ENCODE data around the gene FIZ1.

Gene FIZ1

DNA sequence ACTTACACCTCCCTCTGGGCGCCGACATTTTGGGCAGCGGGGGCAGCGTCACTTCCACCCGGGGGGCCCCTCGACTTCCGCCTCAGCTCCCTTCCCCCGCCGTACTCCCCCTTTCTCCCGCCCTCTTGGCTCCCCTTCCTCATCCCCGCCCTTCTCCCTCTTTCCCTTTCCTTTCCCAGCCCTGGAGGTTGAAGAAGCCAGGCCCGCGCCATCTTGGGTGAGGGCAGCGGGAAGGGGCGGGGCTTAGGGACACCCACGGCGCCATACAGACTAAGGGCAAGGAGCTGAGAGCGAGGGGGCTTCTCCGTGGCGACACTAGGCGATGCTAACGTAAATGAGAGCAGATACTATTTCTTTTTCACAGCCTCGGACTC, at the start of gene FIZ1:
FIZ1 (minus strand) TSS at position 50 of the 374 bp plus-strand sequence. CDS start 1,652 bp downstream, outside the sequence.
- DNase-seq = peak; percentile 89 to 92 (median 90)

DNA sequence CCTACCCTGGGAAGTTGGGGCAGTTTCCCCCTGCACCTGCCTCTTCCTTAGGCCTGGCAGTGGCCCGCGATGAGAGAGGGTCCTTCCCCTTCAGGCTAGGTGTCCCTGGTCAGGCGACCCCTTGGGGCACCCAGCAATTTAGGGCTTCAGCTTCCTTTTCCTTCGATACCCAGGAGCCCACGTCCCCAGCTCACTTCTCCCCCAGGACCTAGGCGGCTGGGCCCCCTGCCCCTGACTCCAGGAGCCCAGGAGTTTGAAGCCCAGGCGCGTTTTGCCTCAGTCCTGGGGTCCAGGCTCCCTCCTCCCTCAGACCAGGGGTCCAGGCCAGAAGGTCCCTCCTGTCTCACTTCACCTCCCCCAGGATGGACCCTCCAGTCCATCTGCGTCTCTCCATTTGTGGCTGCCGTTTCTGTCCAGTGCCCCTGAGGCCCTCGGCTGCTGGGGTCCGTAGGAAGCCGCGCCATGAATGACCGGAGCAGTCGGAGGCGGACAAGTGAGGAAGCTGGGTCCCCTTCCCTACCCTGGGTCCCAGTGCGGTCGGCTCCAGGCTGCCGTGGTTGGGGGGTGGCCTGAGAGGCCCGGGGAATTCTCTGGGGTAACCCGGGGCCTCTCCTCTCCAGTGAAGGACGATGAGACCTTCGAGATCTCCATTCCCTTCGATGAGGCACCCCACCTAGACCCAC, 49.4 kb upstream of the FIZ1 start:
- DNase-seq = no peak

GRCh38 chr19:55647732-55648584, 48.6 kb upstream of the FIZ1 start, which contains the start of gene CCDC106:
CCDC106 (plus strand) TSS chr19:55648212; CDS start chr19:55649047, 835 bp downstream.
- DNase-seq = no peak

DNA sequence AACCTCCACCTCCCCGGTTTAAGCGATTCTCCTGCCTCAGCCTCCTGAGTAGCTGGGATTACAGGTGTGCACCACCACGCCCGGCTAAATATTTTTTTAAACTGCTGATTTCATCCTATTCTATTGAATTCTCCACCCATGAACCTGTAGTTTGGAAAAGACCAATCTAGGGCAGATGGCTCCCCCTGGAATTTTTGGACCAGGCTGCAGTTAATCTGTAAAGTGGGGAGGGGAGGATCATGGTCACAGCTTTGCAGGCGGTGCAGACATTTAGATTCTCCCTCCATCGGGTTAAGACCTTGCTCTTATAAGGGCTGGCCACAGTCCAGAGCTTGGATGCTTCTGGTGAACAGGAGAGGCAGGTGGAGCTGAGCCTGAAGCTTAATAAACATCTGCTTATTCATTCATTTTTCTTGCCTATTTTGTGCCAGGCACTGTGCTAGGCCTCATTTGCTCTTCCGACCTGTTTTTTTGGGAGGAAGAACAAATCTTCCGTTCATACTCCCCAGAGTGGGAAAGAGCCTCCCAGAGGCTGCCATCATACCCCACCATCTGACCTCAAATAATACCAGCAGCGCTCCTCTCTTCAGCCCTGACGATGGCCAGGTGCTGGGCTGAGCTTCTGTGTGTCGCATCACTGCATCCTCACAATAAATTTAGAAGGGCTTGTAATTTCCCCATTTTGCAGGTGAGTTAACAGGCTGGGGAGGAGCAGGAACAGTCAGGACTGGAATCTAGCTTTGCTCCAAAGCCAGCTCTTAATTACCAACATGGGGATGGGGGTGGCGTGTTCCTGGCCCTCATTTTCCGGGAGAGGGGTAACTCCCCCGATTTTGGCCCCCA, 47.8 kb upstream of the FIZ1 start:
- no peak for DNase-seq

- DNase-seq = no peak
Measured at GRCh38 chr19:55645512-55645881, 46.2 kb upstream of the FIZ1 start.

DNA sequence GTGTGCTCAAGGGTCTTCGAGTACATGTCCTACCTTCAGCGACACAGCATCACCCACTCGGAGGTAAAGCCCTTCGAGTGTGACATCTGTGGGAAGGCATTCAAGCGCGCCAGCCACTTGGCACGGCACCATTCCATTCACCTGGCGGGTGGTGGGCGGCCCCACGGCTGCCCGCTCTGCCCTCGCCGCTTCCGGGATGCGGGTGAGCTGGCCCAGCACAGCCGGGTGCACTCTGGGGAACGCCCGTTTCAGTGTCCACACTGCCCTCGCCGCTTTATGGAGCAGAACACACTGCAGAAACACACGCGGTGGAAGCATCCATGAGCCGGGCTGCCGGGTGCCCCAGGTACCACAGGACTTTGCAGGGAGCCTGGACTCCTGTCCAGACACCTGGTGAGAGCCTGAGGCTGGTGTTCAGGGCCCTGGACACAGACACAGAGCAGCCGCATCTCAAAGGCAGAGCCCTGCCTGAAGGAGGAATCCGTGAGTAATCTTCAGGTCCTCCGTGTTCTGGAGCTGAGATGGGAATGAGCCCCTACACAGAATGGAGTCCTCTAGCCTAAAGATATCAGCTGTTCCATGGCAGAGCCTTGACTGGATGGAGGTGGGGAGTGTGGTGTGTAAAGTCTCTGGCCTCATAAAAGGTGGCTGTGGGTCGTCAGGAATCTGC, 45.7 kb upstream of the FIZ1 start:
- no peak for DNase-seq

DNA sequence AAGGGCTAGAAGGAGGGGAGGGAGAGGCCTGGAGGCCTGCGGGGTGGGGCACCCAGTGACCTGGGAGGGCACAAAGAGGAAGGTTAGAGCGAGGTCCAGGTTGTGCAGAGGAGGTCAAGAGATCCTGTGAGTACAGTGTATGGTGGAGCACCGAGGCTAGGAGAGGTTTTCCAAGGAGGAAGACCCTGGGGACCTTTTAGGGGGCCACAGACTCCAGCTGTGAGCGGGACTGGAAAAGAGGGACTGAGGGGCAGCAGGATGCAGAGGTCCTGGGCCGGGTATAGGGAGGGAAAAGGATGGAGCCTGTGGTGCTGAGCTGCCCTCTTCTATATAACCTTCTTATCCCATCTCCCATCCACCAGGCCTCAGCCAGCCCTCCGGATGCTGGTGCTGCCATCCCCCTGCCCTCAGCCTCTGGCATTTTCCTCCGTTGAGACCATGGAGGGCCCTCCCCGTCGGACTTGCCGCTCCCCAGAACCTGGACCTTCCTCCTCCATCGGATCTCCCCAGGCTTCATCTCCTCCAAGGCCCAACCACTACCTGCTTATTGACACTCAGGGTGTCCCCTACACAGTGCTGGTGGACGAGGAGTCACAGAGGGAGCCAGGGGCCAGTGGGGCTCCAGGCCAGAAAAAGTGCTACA, 45.0 kb upstream of the FIZ1 start:
- no peak for DNase-seq

DNA sequence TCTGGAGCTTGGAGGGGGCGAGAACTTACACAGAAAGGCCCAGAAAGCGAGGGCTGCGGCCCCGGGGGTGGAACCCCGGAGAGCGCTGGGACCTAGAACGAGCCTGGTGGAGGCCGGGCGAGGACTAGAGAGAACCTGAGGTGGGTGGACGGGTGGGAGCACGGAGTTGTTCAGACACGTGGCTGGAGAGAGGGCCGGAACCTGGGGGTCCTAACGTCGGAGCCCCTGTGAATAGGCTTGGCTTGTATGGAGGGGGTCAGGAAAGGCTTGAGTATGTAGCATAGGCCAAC, 44.5 kb upstream of the FIZ1 start:
- DNase-seq = no peak

DNA sequence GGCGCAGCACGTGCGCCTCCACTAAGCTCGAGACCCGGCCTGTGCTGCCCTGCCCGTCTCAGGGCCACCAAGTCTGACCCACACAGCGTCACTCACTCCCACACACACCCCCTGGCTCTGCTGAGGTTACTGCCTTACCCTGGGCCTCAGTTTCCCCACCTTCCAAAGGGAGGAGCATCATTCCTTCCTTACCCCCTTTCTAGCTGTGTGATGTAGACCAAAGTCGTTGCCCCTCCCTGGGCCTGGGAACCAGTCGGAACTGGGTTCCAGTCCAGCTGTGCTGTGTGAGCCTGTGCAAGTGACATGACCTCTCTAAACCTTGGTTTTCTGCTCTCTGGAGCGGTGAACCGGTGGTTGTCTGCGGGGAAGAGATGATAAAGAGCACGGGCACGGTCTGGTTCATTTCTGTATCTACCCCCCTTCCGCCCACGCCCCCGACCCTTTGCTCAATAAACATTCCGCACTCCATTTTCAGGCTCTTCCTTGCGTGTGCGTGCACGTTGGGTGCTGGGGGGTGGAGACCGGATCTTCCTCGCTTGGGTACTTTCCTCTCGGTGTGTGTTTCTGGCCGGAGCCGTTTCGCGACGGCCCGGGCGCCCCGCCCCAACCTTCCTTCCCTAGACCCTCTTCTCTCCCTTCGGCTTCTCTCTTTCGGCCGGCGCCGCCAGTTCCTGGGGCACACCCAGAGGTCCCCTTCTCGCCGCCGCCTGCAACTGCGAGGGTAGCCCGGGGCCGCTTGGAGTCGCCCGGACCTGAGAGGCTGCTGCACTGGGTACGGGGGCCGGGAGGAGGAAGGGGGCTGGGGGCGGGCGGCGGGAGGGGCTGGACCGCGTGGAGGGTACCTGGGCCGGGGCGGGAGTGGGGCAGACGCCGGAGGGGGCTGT, 43.9 kb upstream of the FIZ1 start, which contains the start of gene ZNF581:
ZNF581 (plus strand) TSS at position 647 of the 884 bp plus-strand sequence. CDS start 923 bp downstream, outside the sequence.
- DNase-seq = peak; percentile 50 to 69 (median 56)

- no peak for DNase-seq
Measured at GRCh38 chr19:55642153-55643002, 43.1 kb upstream of the FIZ1 start.

DNA sequence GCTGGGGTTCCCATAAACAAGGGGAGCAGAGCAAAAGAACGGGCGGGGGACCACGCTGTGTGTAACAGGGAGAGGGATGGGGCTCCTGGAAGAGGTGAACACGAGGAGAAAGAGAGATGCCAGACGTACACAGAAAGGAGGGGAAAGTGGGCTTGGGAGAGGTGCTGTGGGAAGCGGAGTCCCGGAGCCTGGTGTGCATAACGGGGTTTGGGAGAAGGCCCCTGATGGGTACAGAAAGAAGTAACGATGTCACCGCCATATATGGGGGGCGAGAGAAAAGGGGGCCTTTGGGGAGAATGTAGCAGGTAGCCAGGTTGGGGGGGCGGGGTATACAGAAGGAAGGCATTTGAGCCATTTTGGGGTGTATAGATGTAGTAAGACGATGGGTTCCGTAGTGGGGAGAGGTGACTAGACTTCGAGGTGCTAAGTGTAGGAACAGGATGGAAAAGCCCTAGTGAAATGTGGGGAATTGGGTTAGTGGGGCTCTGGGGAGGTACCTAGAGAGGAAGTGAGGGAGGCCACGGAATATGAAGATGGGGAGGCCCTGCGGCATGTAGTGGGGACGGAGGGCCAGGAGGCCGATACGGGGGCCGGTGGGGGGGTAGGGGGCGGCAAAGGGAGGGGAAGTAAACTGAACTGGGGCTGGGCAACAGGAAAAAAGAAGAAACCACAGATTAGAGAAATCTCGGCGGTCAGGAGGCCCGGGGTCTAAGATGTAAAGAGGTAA, 42.3 kb upstream of the FIZ1 start:
- DNase-seq = no peak

DNA sequence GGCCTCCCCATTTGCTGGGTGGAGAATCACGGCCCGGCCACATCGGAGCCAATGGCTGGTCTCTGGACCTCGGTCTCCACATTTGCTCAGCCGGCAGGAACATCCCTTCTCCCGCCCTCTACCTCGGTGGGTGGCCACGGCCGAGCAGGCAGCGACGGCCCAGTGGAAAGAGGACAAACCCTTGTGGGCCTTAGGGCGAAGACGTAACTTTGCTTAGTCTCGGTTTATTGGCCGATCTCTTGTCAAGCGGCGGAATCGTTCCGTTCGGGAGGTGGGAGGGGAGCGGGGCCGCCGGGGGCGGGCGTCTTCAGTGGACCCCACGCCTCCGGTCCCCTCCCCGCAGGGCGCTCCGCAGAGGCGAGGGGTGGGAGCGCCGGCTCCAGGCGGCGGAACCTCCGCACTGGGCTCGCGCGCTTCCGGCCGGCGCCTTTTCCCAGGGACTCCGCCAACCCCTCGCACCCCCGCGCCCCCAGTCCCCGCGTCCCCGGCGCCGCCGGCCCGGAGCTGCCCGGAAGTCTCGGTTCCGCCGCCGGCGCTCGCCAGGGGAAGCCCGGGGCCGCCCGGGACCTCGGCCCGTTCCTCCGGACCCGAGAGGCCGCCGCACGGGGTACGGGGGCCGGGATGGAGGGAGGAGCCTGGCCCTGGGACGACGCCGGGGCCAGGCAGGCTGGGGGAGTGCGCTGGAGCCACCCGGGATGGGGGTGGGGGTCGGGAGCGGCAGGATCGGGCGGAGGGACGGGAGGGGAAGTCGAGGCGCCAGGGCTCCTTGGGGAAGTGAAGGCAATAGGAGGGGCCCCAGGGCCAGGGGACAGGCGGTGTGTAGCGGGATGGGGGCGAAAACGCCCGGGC, 41.5 kb upstream of the FIZ1 start, which contains the start of gene ZNF580:
ZNF580 (plus strand) TSS at position 426 of the 849 bp plus-strand sequence. CDS start 1,507 bp downstream, outside the sequence.
- DNase-seq = peak in 3 of 4 experiments; percentile 32 to 40 (median 36)

- DNase-seq = peak in 3 of 4 experiments; percentile 33 to 56 (median 53)
Measured at GRCh38 chr19:55640043-55640576, 40.8 kb upstream of the FIZ1 start.

DNA sequence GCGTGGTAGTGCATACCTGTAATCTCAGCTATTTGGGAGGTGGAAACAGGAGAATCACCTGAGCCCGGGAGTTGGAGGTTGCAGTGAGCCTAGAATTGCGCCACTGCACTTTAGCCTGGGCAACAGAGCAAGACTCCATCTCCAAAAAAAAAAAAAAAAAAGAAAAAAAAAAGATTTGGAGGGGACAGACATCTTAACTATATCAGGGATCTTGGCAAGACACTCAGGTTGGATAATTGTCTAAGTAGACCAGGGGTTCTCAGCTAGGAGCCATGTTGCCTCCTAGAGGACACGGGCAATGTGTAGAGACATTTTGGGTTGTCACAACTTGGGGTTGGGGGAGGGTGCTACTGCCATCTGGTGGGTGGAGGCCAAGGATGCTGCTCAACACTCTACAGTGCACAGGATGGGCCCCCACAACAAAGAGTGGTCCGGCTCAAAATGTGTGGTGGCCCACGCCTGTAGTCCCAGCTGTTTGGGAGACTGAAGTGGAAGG, 39.6 kb upstream of the FIZ1 start:
- DNase-seq = peak in 2 of 4 experiments; percentile 28 to 35

- DNase-seq = no peak
Measured at GRCh38 chr19:55637534-55637933, 38.2 kb upstream of the FIZ1 start.

GRCh38 chr19:55636723-55637122, 37.4 kb upstream of the FIZ1 start:
- no peak for DNase-seq

DNA sequence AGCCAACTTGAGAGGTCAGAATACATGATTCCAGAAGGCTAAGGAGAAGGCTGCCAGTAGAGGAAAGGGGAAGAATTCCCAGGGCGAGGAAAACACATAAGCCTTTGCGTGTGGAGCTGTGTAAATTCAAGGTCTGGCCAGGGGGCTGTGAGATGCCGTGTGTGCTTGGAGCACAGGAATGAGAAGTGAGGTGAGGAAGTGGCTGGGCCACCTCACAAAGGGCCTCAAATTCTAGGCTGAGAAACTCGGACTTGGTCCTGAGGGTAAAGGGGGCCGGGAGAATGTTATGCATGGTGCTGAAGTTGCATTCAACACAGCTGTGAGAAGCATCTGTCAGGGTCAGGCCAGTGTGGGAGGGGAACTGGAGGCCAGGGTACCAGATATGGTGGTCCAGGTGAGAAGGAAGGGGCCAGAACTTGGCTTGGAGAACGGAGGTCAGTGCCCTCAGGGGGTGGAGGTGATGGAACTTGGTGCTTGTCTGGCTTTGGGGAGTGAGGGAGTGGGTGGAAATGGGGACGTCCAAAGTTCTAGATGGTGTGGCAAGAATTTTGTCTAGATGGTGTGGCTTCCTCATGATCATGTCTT, 36.6 kb upstream of the FIZ1 start:
- no peak for DNase-seq
